ENCODE measurements around the gene INVS. TPM values are rescaled to one million over a fixed set of nuclear protein-coding genes. Genes with fewer than 3 reads are reported as not detected.

The INVS gene
- total and polyA plus RNA-seq, 2 of the 4 experiments (the other 2 are of a cell fraction), result 9.2 to 33.5 TPM

DNA sequence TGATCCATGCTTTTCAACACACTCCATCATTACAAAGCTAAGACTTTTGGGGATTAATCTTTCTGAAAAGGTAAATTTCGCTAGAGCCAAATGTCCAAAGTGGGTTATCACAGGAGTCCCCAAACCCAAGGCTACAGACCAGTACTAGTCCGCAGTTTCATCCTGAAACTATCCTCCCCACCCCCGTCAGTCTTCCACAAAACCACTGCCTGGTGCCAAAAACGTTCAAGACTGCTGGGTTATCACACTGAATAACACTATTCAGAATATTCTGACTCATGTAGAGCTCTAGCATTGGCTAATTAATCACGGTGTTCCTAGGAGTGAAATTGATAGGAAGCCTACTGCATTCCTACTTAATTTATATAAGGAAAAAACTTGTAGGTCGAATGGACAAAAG lies 24.9 kb upstream of the INVS start:
- H4K8ac ChIP-seq (ENCODE audit: low read depth in 2 of 2, low read length in 2 of 2), result no peak overlapping the region
- H2BK120ac ChIP-seq (ENCODE audit: low read depth, low read length), result no peak overlapping the region
- no peak overlapping the region for H3K4me2 ChIP-seq (ENCODE audit: low read depth, low read length)
- no peak overlapping the region for H3K4me3 ChIP-seq (ENCODE audit: insufficient read depth, low read depth, low read length)
- peaks cover 38 to 59% of the 10 kb centered on the region in 2 experiments for H3K79me1 ChIP-seq (ENCODE audit: low read depth in 1 of 2, low read length in 2 of 2)
- H3K9me1 ChIP-seq (ENCODE audit: insufficient read depth, low read length), result 0 out of 2 replicates have a peak, but pooled peaks cover 3% of the 10 kb centered on the region
- H4K20me1 ChIP-seq (ENCODE audit: insufficient read depth, low read length), result peaks cover 38% of the 10 kb centered on the region
- H3K27ac ChIP-seq (ENCODE audit: insufficient read depth, low read length), result no peak overlapping the region
- H4K5ac ChIP-seq (ENCODE audit: low read depth, low read length), result no peak overlapping the region
- no peak overlapping the region for H2BK5ac ChIP-seq (ENCODE audit: low read depth, low read length, poor library complexity, severe bottlenecking)
- WGBS, 2 experiments (ENCODE audit: extremely low coverage in 2 of 2, insufficient read length in 1 of 2), result no CpG with 5 or more reads among the region's 6 CpGs
- H3K14ac ChIP-seq (replicated peaks; ENCODE audit: low read depth, low read length), result no peak overlapping the region
- BruUV-seq (replicated peaks), result no TSS peak
- no peak overlapping the region for H2BK20ac ChIP-seq (ENCODE audit: low read depth, low read length)
- H2BK15ac ChIP-seq (ENCODE audit: low read depth, low read length), result no peak overlapping the region
- H3K9me3 ChIP-seq (ENCODE audit: control insufficient read depth, insufficient read depth, low read length), result no peaks in the 10 kb centered on the region
- no peak overlapping the region for H3K4ac ChIP-seq (ENCODE audit: low read depth, low read length)
- H4K91ac ChIP-seq (ENCODE audit: insufficient read depth, low read depth, low read length), result no peak overlapping the region
- H3K4me1 ChIP-seq (ENCODE audit: control insufficient read depth, insufficient read depth, low read length), result peaks cover 4% of the 10 kb centered on the region
- H3K23ac ChIP-seq (ENCODE audit: low read depth, low read length), result no peak overlapping the region
- no peak overlapping the region for H3K9ac ChIP-seq (ENCODE audit: low read depth, low read length)
- H3K27me3 ChIP-seq (ENCODE audit: control insufficient read depth, insufficient read depth, low read length), result no peaks in the 10 kb centered on the region
- no peak overlapping the region for H2AK5ac ChIP-seq (ENCODE audit: low read depth, low read length)
- H3K56ac ChIP-seq (ENCODE audit: extremely low read depth, insufficient read depth, low read length), result no peak overlapping the region
- H3K18ac ChIP-seq (ENCODE audit: low read depth, low read length), result no peak overlapping the region
- dilution Hi-C loops (cut with HindIII; ENCODE audit: low sequenced_read_pairs, unreplicated experiment) (no loop called here), intact Hi-C loops (cut with micrococcal nuclease) (no loop called here), in situ Hi-C loops (cut with MboI; ENCODE audit: low sequenced_read_pairs) (no loop called here)
- ATAC-seq (ENCODE audit: low read depth), result no peak
- TF ChIP-seq RCOR1 (IDR thresholded peaks at IDR 0.05; ENCODE audit: insufficient replicate concordance, low read length) (no peak), BHLHE40 (IDR thresholded peaks at IDR 0.05; ENCODE audit: low read depth, low read length) (no peak; the same call in 1 of the 2 replicates), POLR2A (IDR thresholded peaks at IDR 0.05; ENCODE audit: low read depth, low read length) (no peak)
- H2AFZ ChIP-seq (replicated peaks; ENCODE audit: low read length, poor library complexity), result no peak overlapping the region
- DNase-seq, result no peak
- ChIA-PET CTCF (no interaction called here), POLR2A (ENCODE audit: unreplicated experiment) (no interaction called here)
- no peak overlapping the region for H2AK9ac ChIP-seq (replicated peaks; ENCODE audit: low read depth, low read length, poor library complexity)
- H3K36me3 ChIP-seq (ENCODE audit: control insufficient read depth, insufficient read depth, low read length), result no peaks in the 10 kb centered on the region
